ENCODE data around the gene PGLYRP1.

GRCh38 chr19:46063201-46063600, 40.3 kb upstream of the PGLYRP1 start:
- TF ChIP-seq, protein P1, sequence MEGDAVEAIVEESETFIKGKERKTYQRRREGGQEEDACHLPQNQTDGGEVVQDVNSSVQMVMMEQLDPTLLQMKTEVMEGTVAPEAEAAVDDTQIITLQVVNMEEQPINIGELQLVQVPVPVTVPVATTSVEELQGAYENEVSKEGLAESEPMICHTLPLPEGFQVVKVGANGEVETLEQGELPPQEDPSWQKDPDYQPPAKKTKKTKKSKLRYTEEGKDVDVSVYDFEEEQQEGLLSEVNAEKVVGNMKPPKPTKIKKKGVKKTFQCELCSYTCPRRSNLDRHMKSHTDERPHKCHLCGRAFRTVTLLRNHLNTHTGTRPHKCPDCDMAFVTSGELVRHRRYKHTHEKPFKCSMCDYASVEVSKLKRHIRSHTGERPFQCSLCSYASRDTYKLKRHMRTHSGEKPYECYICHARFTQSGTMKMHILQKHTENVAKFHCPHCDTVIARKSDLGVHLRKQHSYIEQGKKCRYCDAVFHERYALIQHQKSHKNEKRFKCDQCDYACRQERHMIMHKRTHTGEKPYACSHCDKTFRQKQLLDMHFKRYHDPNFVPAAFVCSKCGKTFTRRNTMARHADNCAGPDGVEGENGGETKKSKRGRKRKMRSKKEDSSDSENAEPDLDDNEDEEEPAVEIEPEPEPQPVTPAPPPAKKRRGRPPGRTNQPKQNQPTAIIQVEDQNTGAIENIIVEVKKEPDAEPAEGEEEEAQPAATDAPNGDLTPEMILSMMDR (conservative IDR thresholded peaks at IDR 0.05; ENCODE audit: low read depth, low read length) = no peak
- TF ChIP-seq SMC3 (IDR thresholded peaks at IDR 0.05; ENCODE audit: low read depth, low read length) = no peak
- no peak for TF ChIP-seq RCOR1 (IDR thresholded peaks at IDR 0.05; ENCODE audit: insufficient replicate concordance, low read length)
- no peak for TF ChIP-seq POLR2A (IDR thresholded peaks at IDR 0.05; ENCODE audit: low read depth, low read length)
- TF ChIP-seq ELK1 (IDR thresholded peaks at IDR 0.05; ENCODE audit: borderline replicate concordance, low read depth, low read length) = no peak
- TF ChIP-seq MXI1 (IDR thresholded peaks at IDR 0.05; ENCODE audit: borderline replicate concordance, low read depth, low read length) = no peak
- no peak for TF ChIP-seq RAD21 (IDR thresholded peaks at IDR 0.05; ENCODE audit: low read length)
- TF ChIP-seq CEBPB (IDR thresholded peaks at IDR 0.05; ENCODE audit: low read depth, low read length) = no peak
- TF ChIP-seq RFX5 (IDR thresholded peaks at IDR 0.05; ENCODE audit: low read depth, low read length) = no peak
- TF ChIP-seq MAZ (IDR thresholded peaks at IDR 0.05; ENCODE audit: borderline replicate concordance, low read depth, low read length) = no peak
- no peak for TF ChIP-seq MAFK (IDR thresholded peaks at IDR 0.05; ENCODE audit: low read depth, low read length)
- TF ChIP-seq NFE2L2 (IDR thresholded peaks at IDR 0.05; ENCODE audit: low read depth, low read length) = no peak
